HG02642 (cell line): ENCODE results near the gene GCC2.
"Not testable (repeated sequence)": the region's sequence is repeated elsewhere in the genome, so short reads cannot be mapped to it uniquely, and the experiment has no call there.

ENCODE experiments used
- ATAC-seq: cut with Tn5 transposase; IDR thresholded peaks from one replicate; pipeline ENCODE4 v1.9.1; 2021; ENCODE audit warnings: mild to moderate bottlenecking; ENCODE audit not compliant: unreplicated experiment, poor library complexity

The GCC2 gene

DNA sequence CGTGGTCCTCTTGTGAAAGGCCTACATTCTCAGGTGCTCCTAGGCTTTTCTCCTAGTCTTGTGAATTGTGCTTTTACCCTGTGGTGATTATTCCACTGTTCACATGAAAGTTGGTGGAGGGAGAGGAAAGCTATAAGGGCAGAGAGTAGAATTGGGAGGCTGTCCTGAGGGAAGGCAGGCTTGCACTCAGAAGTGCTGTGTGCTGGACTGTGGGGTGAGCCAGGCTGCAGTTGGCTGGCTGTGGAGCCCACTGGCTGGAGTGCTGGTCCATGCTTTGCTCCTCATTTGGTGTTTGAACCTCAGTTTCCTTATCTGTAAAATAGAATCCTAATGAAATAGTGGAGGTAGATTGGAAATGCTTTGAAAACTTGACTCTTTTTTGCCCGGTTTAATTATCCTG, 106.6 kb downstream of the GCC2 start:
- no peak for ATAC-seq

DNA sequence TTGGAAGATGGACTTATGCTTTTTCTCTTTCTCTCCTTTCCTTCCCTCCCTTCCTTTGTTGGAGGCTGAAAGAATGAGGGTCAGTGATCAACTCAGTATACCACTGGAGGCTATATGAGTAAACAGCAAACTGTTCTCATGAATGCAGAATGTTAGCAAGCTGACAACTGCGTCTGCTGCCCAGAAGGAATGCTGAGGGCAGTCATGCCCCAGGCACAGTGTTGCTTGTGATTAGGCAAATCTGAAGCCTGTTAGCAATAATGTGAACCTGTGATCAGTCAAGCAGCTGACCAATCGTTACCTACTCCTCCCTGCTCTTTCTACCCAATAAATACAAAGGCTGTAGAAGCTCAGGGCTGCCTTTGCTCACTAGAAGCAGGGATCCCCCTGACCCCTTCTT, 107.6 kb downstream of the GCC2 start:
- ATAC-seq, result not testable (repeated sequence)
